ENCODE data around the gene MTRF1. TPM values are rescaled to one million over a fixed set of nuclear protein-coding genes. Genes with fewer than 3 reads are reported as not detected.

MTRF1 gene
- total RNA-seq, 2 experiments from 2014 or later, result 16.2 to 21.5 TPM

DNA sequence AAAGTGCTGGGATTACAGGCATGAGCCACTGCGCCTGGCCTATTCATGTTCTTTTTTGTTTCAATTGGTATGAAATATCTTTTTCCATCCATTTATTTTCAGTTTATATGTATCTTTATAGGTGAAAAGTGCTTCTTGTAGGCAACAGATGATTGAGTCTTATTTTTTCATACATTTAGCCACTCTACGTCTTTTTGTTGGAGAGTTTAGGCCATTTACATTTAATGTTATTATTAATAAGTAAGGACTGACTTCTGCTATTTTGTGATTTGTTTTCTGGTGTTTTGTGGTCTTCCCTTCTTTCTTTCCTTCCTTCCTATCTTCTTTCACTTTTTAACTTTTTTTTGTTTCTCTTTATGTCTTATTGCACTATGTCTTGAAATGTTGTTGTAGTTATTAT, 52.3 kb downstream of the MTRF1 start:
- no peaks in the 10 kb centered on the region for H3K4me1 Mint-ChIP-seq (ENCODE audit: low read depth)
- peaks cover 32% of the 10 kb centered on the region for H3K9me3 Mint-ChIP-seq
- H3K27ac Mint-ChIP-seq, result no peak overlapping the region
- intact Hi-C loops (cut with micrococcal nuclease), result no loop called here
- no peak overlapping the region for H3K4me3 Mint-ChIP-seq
- H3K36me3 Mint-ChIP-seq, result peaks cover 7% of the 10 kb centered on the region
- H3K27me3 Mint-ChIP-seq, result no peaks in the 10 kb centered on the region
- POLR2A ChIA-PET, result no interaction called here
- CTCF ChIA-PET, result interaction anchor here (1.4 kb wide), 1 partner anchor 16 kb away, joined by 3 read pairs; no protein-coding TSS in a partner anchor
- DNase-seq, result no peak

DNA sequence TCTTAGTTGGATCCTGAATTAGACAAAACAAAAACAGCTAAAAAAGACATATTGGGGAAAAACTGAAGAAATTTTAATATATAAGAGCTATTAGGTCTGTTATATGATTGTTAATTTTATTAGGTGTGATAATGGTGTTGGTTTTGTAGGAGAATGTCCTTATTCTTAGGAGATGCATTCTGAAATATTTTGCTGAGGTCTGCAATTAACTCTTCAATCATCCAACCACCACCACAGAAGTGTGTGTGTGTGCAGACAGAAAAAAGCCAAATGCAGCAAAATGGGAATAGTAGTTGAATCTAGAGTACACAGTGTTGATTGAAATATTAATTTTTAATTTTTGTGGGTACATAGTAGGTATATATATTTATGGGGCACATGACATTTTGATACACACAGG, 56.9 kb downstream of the MTRF1 start:
- H3K4me1 Mint-ChIP-seq (ENCODE audit: low read depth), result no peaks in the 10 kb centered on the region
- no peak overlapping the region for H3K27ac Mint-ChIP-seq
- CTCF ChIA-PET, result interaction anchor here (0.6 kb wide), 1 partner anchor 48 kb away, joined by 3 read pairs; no protein-coding TSS in a partner anchor
- H3K9me3 Mint-ChIP-seq, result peaks cover 27% of the 10 kb centered on the region
- no peak for DNase-seq
- H3K27me3 Mint-ChIP-seq, result no peaks in the 10 kb centered on the region
- peaks cover 3% of the 10 kb centered on the region for H3K36me3 Mint-ChIP-seq
- POLR2A ChIA-PET, result no interaction called here
- intact Hi-C loops (cut with micrococcal nuclease), result no loop called here
- no peak overlapping the region for H3K4me3 Mint-ChIP-seq

DNA sequence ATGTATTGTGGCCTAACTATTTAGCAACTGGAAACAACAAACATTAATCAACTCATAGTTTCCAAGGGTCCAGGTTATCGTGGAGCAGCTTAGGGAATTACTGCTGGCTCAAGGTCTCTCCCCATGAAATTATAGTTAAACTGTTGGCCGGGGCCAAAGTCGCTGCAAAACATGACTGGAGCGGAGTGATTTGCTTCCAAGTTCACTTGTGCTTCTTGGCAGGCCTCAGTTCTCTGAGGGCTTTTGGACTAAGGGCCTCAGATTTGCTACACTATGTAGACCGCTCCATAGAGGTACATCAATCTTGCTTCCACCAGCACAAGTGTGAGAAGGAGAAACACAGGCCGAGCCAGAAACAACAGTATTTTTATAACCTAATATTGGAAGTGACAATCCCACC, 59.6 kb downstream of the MTRF1 start:
- ChIA-PET POLR2A (no interaction called here), CTCF (interaction anchor here (0.6 kb wide), 1 partner anchor 1386 kb away, joined by 3 read pairs; no protein-coding TSS in a partner anchor)
- H3K27ac Mint-ChIP-seq, result no peak overlapping the region
- H3K9me3 Mint-ChIP-seq, result peaks cover 8% of the 10 kb centered on the region
- DNase-seq, result no peak
- no peak overlapping the region for H3K4me3 Mint-ChIP-seq
- intact Hi-C loops (cut with micrococcal nuclease), result no loop called here
- no peaks in the 10 kb centered on the region for H3K27me3 Mint-ChIP-seq
- no peaks in the 10 kb centered on the region for H3K36me3 Mint-ChIP-seq
- H3K4me1 Mint-ChIP-seq (ENCODE audit: low read depth), result peaks cover 9% of the 10 kb centered on the region

DNA sequence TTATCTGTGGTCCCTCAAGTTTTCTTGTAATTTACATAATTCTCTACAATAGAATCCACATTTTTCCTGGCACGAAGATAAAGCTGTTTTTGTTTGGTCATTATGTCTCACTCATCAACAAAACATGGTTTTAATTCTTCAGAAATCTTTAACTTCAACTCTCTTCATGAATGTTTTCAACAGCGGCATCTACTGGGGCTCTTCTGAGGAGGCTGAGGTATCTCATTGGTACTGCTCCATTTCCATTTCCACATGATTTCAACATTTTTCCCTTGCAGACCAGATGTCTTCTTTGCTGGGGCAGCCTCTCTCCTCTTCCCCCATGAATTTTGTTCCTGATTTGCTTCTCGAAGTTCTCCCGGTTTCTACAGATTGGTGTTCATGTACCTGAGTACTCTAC, 63.2 kb downstream of the MTRF1 start:
- no peak for DNase-seq
- Mint-ChIP-seq H3K4me1 (ENCODE audit: low read depth) (peaks cover 13% of the 10 kb centered on the region), H3K27ac (no peak overlapping the region), H3K9me3 (no peaks in the 10 kb centered on the region), H3K36me3 (no peaks in the 10 kb centered on the region), H3K27me3 (no peaks in the 10 kb centered on the region), H3K4me3 (no peak overlapping the region)
- intact Hi-C loops (cut with micrococcal nuclease), result no loop called here
- CTCF ChIA-PET, result no interaction called here
- POLR2A ChIA-PET, result no interaction called here

DNA sequence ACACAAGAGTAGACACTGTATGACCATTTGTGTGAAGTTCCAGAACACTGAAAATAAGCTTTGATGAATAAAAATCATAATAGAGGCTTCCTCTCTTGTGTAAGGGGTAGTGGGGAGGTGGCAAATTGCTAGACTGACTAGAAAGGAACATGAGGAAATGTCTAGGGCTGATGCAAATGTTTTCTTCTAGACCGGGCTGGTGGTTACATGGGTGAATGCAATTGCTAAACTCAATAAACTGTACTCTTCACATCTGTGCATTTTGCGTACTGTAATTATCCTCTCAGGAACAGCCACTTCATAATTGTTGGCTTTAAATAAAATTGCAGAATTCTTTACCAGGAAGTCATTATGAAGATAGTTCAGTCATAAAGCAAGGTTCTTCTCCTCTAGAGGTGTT, 63.9 kb downstream of the MTRF1 start:
- Mint-ChIP-seq H3K9me3 (no peaks in the 10 kb centered on the region), H3K27ac (no peak overlapping the region)
- DNase-seq, result no peak

DNA sequence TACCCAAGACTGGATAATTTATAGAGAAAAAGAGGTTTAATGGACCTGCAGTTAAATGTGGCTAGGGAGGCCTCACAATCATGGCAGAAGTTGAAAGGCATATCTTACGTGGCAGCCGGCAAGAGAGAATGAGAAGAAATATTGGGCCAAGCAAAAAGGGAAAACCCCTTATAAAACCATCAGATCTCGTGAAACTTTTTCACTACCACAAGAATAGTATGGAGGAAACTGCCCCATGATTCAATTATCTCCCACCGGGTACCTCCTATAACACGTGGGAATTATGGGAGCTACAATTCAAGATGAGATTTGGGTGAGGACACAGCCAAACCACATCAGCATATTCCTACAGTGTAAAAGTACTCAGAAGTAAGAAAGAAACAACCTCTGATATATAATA, 64.3 kb downstream of the MTRF1 start:
- Mint-ChIP-seq H3K36me3 (peaks cover 1% of the 10 kb centered on the region), H3K4me3 (no peak overlapping the region), H3K27me3 (no peaks in the 10 kb centered on the region), H3K27ac (no peak overlapping the region), H3K4me1 (ENCODE audit: low read depth) (peaks cover 17% of the 10 kb centered on the region), H3K9me3 (no peaks in the 10 kb centered on the region)
- POLR2A ChIA-PET, result no interaction called here
- CTCF ChIA-PET, result interaction anchor here (1.1 to 1.4 kb wide), 2 partner anchors 22 to 179 kb away, joined by 3 to 4 read pairs; no protein-coding TSS in a partner anchor
- intact Hi-C loops (cut with micrococcal nuclease), result no loop called here
- DNase-seq, result no peak

More for the DNA sequence above, 63.9 kb downstream of the MTRF1 start:
- Mint-ChIP-seq H3K4me3 (no peak overlapping the region), H3K27me3 (no peaks in the 10 kb centered on the region), H3K4me1 (ENCODE audit: low read depth) (peaks cover 15% of the 10 kb centered on the region), H3K36me3 (no peaks in the 10 kb centered on the region)
- ChIA-PET POLR2A (no interaction called here), CTCF (no interaction called here)
- intact Hi-C loops (cut with micrococcal nuclease), result no loop called here

DNA sequence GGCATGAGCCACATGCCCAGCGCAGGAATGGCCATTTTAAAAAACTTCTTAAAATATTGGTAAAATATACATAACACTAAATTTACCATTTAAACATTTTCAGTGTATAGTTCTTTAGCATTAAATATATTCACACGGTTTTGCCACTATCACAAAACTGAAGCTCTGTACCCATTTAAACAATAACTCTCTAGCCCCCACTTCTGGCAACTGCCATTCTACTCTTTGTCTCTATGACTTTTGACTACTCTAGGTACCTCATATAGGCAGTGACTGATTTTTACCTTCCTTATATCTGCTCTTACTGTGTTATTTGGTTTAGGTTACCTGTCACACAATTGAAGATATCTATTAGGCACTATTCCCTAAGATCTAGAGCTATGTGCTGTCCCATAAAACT, 66.8 kb downstream of the MTRF1 start:
- CTCF ChIA-PET, result interaction anchor here (0.8 to 2.3 kb wide), 4 partner anchors 26 to 142 kb away, joined by 3 to 8 read pairs (median 4); no protein-coding TSS in a partner anchor
- peaks cover 2% of the 10 kb centered on the region for H3K36me3 Mint-ChIP-seq
- no peak for DNase-seq
- H3K4me1 Mint-ChIP-seq (ENCODE audit: low read depth), result peaks cover 37% of the 10 kb centered on the region
- intact Hi-C loops (cut with micrococcal nuclease), result no loop called here
- H3K27ac Mint-ChIP-seq, result no peak overlapping the region
- POLR2A ChIA-PET, result no interaction called here
- no peaks in the 10 kb centered on the region for H3K27me3 Mint-ChIP-seq
- no peaks in the 10 kb centered on the region for H3K9me3 Mint-ChIP-seq
- no peak overlapping the region for H3K4me3 Mint-ChIP-seq

DNA sequence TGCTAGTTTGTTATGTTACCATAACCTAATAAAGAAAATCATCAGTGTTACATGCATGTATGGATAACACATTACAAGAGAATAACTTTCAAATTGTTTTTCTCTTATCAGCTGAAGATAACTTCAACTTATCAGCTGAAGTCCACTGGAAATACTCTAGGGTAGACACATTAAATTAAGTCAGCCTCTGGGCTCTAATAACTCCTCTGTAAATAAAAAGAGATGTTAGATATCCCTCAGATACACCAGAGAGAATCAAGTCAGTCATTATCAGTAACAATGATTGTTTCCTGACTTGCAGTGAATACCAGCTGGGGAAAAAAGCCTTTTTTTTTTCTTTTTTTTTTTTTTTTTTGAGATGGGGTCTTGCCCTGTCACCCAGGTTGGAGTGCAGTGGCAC, 67.4 kb downstream of the MTRF1 start:
- Mint-ChIP-seq H3K9me3 (no peaks in the 10 kb centered on the region), H3K27ac (no peak overlapping the region), H3K4me3 (no peak overlapping the region), H3K27me3 (no peaks in the 10 kb centered on the region), H3K36me3 (peaks cover 3% of the 10 kb centered on the region), H3K4me1 (ENCODE audit: low read depth) (peaks cover 39% of the 10 kb centered on the region)
- DNase-seq, result no peak
- intact Hi-C loops (cut with micrococcal nuclease), result no loop called here
- POLR2A ChIA-PET, result no interaction called here
- CTCF ChIA-PET, result interaction anchor here (0.8 to 2.3 kb wide), 3 partner anchors 26 to 142 kb away, joined by 3 to 8 read pairs (median 6); no protein-coding TSS in a partner anchor

DNA sequence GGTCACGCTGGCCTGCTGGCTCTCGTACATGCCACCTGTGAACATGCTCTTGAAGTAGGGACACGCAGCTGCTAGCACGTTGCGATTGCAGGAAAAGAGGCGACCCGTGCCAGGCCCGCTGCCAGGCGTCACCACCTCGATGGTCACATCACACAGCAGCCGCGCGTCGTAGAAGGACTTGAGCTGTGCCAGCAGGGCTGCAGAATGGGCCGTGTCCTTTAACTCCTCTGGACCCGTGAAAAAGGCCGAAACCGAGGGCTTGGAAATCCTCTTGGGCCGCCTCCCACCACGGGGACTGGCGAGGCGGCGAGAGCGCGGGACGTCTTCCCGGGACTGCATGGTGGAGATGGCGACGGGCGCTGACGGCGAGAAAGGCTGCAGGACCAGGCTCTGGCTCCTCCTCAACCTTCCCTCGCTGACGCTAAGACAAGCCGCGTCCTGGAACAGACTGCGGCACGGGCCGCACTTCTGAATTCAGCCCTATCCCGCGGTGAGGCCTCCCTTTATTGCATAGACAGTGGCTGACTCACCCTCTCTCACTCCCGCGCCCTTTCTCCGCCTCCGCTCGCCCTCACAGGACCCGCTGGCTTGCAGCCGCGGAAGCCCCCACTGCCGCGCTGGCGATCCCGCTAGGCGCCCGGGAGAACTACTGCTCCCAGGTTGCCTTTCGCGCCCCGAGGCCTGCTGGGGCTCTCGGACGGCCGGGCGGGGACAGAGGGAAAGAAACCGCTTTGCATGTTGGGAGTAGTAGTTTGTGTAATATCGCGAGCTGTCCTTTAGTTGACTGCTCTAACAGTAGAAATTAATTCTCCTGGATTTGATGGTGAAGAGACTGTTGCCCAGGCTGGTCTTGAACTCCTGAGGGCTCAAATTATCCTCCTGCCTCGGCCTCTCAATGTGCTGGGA, 69.2 kb downstream of the MTRF1 start, which contains the start of gene KBTBD7:
TSS of gene KBTBD7 (minus strand) at position 651 of the 906 bp plus-strand sequence. CDS start at position 339, 312 bp downstream.
- H3K4me3 Mint-ChIP-seq, result peak within 1 kb of the TSS; percentile 90
- CTCF ChIA-PET, result no interaction called here

DNA sequence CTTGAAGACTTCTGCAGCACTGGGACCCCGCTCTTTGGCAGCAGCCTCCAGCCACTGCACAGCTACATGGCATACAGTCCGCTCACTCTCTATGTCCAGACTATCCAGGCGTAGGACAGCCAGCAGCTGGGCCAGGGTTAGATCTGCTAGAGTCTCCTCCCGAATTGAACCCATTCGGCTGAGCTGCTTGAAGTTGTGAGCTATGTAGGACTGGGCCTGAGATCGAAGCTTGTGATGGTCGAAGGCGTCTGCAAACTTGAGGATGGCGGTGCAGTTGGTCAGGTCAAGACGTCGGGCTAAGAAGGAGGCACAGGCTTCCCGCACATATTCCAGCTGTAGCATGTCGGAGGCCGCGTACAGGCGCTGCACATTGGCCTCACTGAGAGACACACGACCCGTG, 69.9 kb downstream of the MTRF1 start:
- Mint-ChIP-seq H3K36me3 (peaks cover 9% of the 10 kb centered on the region), H3K9me3 (no peaks in the 10 kb centered on the region), H3K4me3 (peak overlapping the region; percentile 90), H3K4me1 (ENCODE audit: low read depth) (peaks cover 37% of the 10 kb centered on the region), H3K27me3 (no peaks in the 10 kb centered on the region), H3K27ac (peak overlapping the region; percentile 65)
- ChIA-PET CTCF (no interaction called here), POLR2A (no interaction called here)
- intact Hi-C loops (cut with micrococcal nuclease), result no loop called here
- DNase-seq, result no peak

More for the DNA sequence above, 69.2 kb downstream of the MTRF1 start, which contains the start of gene KBTBD7:
- POLR2A ChIA-PET, result interaction anchor here (0.6 to 1.3 kb wide), 2 partner anchors 61 to 105 kb away, joined by 3 to 4 read pairs; no protein-coding TSS in a partner anchor
- DNase-seq, result peak; percentile 96
- H3K27me3 Mint-ChIP-seq, result no peaks in the 10 kb centered on the region
- H3K36me3 Mint-ChIP-seq, result peaks cover 9% of the 10 kb centered on the region
- intact Hi-C loops (cut with micrococcal nuclease), result loop anchor here (1.0 to 2.0 kb wide), 7 partner anchors 15 to 417 kb away; partner anchors contain the start of genes KBTBD6, MTRF1 and WBP4
- peaks cover 43% of the 10 kb centered on the region for H3K4me1 Mint-ChIP-seq (ENCODE audit: low read depth)
- peak within 1 kb of the TSS; percentile 92 for H3K27ac Mint-ChIP-seq
- no peaks in the 10 kb centered on the region for H3K9me3 Mint-ChIP-seq

DNA sequence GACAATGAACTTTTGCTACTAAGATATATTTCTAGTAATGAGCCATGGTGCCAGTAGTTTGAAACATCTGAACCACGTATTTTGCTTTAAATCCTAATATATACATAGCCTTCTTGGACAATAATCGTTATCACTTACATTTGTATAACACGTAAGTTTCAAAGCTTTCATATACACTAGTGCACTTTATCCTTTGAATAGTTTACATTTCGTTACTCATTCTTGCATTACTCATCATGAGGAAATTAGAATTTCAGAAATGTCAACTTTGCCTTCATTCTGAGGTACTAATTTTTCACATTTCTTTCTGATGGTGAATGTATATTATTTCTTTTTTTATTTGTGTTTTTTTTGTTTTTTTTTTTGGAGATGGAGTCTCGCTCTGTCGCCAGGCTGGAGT, 74.8 kb downstream of the MTRF1 start:
- no peak for DNase-seq
- peaks cover 29% of the 10 kb centered on the region for H3K4me1 Mint-ChIP-seq (ENCODE audit: low read depth)
- peaks cover 7% of the 10 kb centered on the region for H3K36me3 Mint-ChIP-seq
- no peak overlapping the region for H3K4me3 Mint-ChIP-seq
- H3K27me3 Mint-ChIP-seq, result no peaks in the 10 kb centered on the region
- no peak overlapping the region for H3K27ac Mint-ChIP-seq
- ChIA-PET POLR2A (no interaction called here), CTCF (no interaction called here)
- intact Hi-C loops (cut with micrococcal nuclease), result no loop called here
- H3K9me3 Mint-ChIP-seq, result no peaks in the 10 kb centered on the region

DNA sequence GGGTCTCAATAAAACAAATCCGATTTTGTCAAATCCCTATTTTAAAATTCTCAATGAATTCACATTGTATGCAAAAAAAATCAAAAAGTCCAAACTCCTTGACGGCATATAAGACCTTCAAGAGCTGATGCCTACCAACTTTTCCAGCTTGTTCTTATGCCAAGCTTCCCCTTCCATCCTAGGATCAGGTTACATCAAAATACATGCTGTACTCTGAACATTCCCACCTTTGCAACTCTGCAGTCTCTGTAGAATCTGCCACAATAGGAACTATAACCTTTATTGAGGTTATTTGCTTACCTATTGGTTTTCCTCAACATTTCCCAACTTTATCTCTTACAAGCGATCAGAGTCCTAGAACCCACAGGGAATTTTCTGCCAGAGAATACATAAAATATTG, 76.9 kb downstream of the MTRF1 start:
- H3K4me3 Mint-ChIP-seq, result no peak overlapping the region
- H3K27ac Mint-ChIP-seq, result no peak overlapping the region
- no peak for DNase-seq
- H3K36me3 Mint-ChIP-seq, result peaks cover 7% of the 10 kb centered on the region
- ChIA-PET POLR2A (no interaction called here), CTCF (no interaction called here)
- H3K4me1 Mint-ChIP-seq (ENCODE audit: low read depth), result peaks cover 12% of the 10 kb centered on the region
- intact Hi-C loops (cut with micrococcal nuclease), result no loop called here
- no peaks in the 10 kb centered on the region for H3K27me3 Mint-ChIP-seq
- no peaks in the 10 kb centered on the region for H3K9me3 Mint-ChIP-seq

All from activated CD4-positive, alpha-beta memory T cell treated with anti-CD3 and anti-CD28 coated beads for 36 hours (primary cell).